Right renal pelvis (tissue), 4 donors: Measurements from ENCODE around the gene MRPS23. TPM values are rescaled to one million over a fixed set of nuclear protein-coding genes. Genes with fewer than 3 reads are reported as not detected.
"Not testable (repeated sequence)": the region's sequence is repeated elsewhere in the genome, so short reads cannot be mapped to it uniquely, and the experiment has no call there.

ENCODE experiments used
- DNase-seq, 4 donors: peaks; one replicate each; pipeline ENCODE4 v3.0.0-alpha.2; 2013; ENCODE audit warnings: low read depth in 4 of 4, low spot score in 3 of 4, missing footprints in 1 of 4
- polyA plus RNA-seq, 4 donors: library from polyadenylated mRNA; unstranded; fragments of 120-200 nt; gene quantifications; one replicate each; pipeline ENCODE4 v1.2.1, GENCODE V29; 2013; ENCODE audit not compliant: insufficient read length in 4 of 4

Gene MRPS23
- polyA plus RNA-seq, 4 donors = 62.1 to 65.7 (median 64.7) TPM

DNA sequence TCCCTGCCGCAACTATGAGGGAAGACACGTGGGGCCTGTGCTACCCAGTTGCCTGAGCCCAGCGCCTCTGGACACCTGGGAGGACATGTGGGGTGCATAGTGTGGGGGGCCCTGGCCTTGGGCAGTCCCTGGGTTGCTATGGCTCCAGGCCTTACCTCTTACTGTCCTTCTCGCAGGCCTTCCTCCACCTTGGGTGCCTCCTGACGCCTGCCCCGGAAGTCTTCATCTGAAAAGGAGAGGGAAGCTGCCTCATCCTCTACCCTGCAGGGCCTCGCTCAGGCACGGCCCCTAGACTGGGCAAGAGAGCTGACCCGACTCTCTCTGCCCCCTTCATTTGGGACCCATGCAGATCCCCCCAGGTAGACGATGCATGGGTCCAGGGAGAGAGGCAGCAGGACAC is 16.5 kb upstream of the MRPS23 start:
- no peak for DNase-seq

DNA sequence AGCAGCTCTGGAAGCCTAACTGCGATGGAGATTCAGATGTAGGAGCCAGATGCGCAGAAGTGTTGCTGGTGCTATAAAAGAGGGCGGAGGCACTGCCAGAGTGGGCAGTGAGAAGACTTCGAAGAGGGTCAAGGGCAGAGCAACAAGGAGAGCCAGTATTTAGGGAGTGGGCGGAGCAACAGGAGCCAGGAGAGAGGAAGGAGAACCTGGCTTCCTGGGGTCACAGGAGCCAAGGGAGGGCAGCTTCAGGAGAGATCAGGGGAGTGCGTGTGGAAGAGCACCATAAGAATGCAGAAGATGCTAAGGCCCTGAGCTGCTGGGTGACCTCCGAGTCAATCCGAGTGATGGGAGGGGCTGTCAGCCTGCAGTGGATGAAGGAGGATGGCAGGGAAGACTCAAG is 14.4 kb upstream of the MRPS23 start:
- DNase-seq = no peak

- no peak for DNase-seq
Observed at GRCh38 chr17:57862694-57863667, 13.1 kb upstream of the MRPS23 start.

- DNase-seq = no peak
Observed at GRCh38 chr17:57861790-57862693, 12.2 kb upstream of the MRPS23 start.

- no peak for DNase-seq
Observed at GRCh38 chr17:57861000-57861789, 11.4 kb upstream of the MRPS23 start.

DNA sequence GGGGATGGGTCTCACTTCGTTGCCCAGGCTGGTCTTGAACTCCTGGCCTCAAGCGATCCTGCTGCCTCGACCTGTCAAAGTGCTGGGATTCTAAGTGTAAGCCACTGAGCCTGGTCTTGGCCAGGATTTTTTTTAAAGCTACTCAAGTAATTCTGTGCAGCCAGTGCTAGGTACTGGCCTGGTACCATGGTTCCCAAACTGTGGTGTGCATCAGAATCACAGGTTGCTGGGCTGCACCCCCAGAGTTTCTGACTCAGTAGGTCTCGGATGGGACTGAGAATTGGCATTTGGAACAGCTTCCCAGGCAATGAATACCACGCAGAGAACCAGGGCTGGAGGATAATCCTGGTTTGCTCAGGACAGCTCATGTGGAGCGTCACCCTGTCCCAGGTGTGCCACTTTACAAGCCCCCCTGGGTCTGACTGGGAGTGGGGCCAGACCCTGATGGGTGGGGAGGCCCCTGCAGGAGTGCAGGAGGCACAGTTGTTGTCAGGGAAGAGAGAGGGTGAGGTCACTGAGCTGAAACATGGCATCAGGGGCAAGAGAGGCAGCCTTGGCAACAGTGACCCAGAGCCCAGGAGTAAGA is 10.7 kb upstream of the MRPS23 start:
- no peak for DNase-seq

- no peak for DNase-seq
Observed at GRCh38 chr17:57859601-57860413, 10.0 kb upstream of the MRPS23 start.

DNA sequence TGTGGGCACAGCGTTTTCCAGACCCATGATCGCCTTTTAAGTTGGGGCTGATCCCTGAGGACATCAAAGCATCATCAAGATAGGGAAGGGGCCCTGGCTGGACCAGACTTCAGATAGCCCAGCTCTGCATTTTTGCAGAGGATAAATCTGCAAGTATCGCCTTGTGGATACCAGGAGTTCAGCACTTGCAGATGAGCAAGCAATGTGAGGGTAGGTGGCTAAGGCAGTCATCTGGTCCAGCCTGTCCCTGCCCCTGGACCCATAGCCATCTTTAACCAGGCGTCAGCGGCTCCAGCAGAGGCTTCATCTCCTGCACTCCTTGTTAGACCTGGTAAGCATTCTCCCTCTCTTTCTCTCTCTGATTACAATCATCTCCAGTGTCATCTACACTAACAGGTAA is 9.0 kb upstream of the MRPS23 start:
- no peak for DNase-seq

- no peak for DNase-seq
Observed at GRCh38 chr17:57856792-57857620, 7.2 kb upstream of the MRPS23 start.

- no peak for DNase-seq
Observed at GRCh38 chr17:57855391-57856035, 5.7 kb upstream of the MRPS23 start.

- no peak for DNase-seq
Observed at GRCh38 chr17:57853695-57854094, 3.9 kb upstream of the MRPS23 start.

- no peak for DNase-seq
Observed at GRCh38 chr17:57852955-57853328, 3.1 kb upstream of the MRPS23 start.

DNA sequence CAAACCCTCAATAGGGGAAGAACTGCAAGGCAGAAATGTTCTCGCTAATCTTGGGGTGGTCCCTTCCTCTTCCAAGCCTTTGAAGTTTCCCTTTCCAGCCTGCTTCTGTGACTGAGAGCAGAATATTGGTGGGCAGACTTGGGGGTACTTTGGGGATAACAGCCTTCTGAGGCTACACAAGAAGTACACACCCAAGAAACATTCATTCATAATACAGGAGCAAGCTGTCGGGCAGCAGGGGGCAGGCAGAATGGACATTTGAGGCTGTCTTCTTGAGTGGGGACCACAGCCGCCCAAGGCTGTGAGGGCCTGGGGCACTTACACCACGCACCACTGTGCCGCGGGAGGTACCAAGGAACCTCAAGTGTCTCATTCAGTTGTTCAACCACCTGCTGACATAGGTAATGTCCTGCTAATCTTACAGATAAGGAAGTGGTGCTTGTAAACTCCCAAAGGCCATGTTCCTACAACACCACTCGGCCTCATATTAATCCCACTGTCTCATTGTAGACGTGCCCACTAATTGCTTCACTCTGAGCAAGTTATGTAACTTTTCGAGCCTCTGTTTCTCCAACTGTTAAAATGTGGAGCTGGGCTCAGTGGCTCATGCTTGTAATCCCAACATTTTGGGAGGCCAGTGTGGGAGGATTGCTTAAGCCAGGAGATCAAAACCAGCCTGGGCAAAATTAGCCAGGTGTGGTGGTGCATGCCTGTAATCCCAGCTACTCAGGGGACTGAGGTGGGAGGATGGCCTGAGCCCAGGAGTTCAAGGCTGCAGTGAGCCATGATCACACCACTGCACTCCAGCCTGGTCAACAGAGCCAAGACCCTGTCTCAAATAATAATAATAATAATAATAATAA is 2.5 kb upstream of the MRPS23 start:
- DNase-seq = no peak

GRCh38 chr17:57849163-57849873 is 526 bp downstream of the MRPS23 start:
- DNase-seq = no peak

DNA sequence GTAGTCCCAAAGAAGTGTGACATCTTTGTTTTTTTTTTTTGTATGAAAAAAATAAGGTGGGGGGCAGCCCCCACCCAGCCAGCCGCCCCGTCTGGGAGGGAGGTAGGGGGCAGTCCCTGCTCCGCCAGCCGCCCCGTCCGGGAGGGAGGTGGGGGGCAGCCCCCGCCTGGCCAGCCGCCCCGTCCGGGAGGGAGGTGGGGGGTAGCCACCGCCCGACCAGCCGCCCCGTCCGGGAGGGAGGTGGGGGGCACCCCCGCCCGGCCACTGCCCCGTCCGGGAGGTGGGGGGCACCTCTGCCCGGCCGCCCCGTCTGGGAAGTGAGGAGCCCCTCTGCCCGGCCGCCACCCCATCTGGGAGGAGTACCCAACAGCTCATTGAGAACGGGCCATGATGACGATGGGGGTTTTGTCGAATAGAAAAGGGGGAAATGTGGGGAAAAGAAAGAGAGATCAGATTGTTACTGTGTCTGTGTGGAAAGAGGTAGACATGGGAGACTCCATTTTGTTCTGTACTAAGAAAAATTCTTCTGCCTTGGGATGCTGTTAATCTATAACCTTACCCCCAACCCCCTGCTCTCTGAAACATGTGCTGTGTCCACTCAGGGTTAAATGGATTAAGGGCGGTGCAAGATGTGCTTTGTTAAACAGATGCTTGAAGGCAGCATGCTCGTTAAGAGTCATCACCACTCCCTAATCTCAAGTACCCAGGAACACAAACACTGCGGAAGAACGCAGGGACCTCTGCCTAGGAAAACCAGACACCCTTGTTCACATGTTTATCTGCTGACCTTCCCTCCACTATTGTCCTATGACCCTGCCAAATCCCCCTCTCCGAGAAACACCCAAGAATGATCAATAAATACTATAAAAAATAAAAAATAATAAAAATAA is 3.5 kb downstream of the MRPS23 start:
- not testable (repeated sequence) for DNase-seq
